ENCODE results near the gene MAGEF1. TPM values are rescaled to one million over a fixed set of nuclear protein-coding genes. Genes with fewer than 3 reads are reported as not detected.

MAGEF1 gene
- polyA plus RNA-seq, 1 donor = 78.9 TPM

DNA sequence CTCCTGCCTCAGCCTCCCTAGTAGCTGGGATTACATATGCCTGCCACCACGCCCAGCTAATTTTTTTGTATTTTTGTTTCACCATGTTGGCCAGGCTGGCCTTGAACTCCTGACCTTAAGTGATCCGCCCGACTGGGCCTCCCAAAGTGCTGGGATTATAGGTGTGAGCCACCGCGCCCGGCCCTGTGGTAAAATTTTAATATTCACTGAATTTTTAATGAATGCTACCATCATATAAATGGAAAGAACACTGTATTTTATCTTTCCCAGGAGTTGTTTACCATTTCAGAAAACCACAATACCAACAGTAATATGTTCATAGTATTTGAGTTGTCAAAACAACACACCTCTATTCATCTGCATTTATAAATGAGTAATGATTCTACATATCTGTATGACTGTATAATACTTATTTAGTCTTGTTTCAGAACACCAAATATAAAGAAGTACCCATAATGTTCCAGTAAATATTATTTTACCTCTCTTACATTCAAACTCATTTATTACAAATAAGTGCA lies 16.2 kb upstream of the MAGEF1 start:
- no peak for DNase-seq

GRCh38 chr3:184727357-184728009 lies 15.6 kb upstream of the MAGEF1 start:
- DNase-seq = peak; percentile 87

DNA sequence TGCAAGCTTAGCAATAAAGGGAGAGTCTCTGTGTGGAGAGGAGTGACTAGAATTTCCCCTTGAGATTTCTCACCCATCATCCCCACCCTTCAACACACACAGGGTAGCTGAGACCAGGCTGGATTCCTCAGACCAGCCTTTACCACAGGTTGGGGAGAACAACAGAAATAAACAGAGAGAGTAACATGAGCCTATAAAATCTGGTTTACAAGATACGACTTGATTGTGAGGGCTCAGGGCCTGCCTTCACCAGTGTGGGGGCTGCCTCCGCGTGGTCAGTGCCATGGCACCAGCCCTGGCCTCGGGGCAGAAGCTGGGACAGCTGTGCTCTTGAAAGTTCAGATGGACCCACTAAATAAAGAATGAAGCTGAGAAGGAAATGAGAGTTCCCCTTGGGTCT lies 14.6 kb upstream of the MAGEF1 start:
- DNase-seq = no peak

- DNase-seq = no peak
These were observed 13.4 kb upstream of the MAGEF1 start for GRCh38 chr3:184725176-184725719.

- DNase-seq = no peak
These were observed 12.8 kb upstream of the MAGEF1 start for GRCh38 chr3:184724699-184725098.

- no peak for DNase-seq
These were observed 7.8 kb upstream of the MAGEF1 start for GRCh38 chr3:184719709-184720108.

GRCh38 chr3:184718431-184718830 lies 6.6 kb upstream of the MAGEF1 start:
- DNase-seq = no peak

- DNase-seq = no peak
These were observed 5.6 kb upstream of the MAGEF1 start for GRCh38 chr3:184717399-184717983.

GRCh38 chr3:184716622-184717398 lies 4.9 kb upstream of the MAGEF1 start:
- peak; percentile 70 for DNase-seq

DNA sequence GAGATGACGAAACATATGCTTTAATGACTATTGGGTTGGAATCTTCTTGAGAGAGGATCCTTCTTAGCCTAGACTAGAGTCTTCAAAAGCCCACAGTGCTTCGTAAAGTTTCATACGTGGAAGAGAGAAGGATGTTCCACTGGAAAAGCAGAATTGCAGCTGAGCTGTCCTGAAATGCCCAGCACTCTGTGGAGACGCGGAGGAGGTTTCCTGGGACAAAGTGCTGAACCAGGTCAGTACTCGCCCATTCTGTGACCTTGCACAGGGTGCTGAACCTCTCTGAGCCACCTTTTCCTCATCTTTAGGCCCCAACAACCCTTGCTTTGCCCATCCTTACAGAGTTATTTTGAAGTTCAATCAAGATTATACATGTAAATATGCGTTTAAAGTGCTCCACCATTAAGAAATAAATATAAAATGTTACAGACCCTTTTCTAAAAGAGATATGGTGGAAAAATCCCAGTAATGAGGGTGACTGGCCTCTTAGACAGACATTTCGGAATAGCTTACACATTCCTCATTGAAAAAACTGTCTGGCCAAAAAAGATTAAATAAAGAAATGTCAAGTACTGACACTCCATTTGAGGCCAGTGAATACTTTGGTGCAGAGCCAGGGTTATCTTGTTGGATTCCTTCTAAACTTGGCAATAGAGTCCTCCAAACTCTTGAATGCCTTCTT lies 4.2 kb upstream of the MAGEF1 start:
- DNase-seq = no peak

GRCh38 chr3:184713521-184713920 lies 1.7 kb upstream of the MAGEF1 start:
- DNase-seq = no peak

- DNase-seq = no peak
These were observed 1.1 kb upstream of the MAGEF1 start for GRCh38 chr3:184713040-184713355.

GRCh38 chr3:184712248-184713039 lies 580 bp upstream of the MAGEF1 start:
- DNase-seq = no peak

GRCh38 chr3:184710870-184711492 lies 883 bp downstream of the MAGEF1 start:
- no peak for DNase-seq

DNA sequence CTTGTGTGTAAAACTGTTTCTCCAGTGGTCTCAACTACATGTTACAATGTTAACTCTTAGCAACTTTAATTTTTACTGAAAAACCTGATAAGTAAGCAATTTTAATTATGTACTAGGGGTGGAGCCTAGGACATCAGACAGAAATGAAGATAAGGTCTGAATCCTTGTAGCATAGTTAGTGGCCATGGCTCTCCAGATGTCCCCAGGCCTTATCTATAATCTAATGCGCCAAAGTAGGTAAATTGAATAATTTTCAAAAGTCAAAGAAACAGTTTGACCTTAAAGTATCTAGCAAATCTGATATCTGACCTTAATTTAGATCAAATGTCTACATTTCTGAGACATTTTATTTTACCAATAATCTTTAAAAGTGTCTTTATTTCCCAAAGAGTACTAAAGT lies 8.2 kb downstream of the MAGEF1 start:
- DNase-seq = no peak

DNA sequence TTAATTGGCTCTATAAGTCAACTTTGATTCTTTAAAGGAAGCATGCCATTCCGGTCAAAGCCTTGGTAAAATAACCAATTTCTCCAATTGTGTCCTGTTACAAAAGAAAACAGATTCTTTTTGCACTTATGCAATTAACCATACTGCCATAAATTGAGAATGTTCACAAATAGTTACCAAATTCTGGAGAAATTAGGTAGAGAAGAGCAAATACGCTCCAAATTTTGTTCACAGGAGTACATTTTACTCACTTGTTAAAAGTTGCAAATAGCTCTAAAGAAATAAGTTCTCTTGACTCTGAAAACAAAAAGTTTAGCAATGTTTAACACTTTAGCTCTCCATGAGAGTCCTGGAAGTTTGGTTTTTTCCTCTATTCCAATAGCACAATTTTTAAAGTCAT lies 11.1 kb downstream of the MAGEF1 start:
- no peak for DNase-seq

DNA sequence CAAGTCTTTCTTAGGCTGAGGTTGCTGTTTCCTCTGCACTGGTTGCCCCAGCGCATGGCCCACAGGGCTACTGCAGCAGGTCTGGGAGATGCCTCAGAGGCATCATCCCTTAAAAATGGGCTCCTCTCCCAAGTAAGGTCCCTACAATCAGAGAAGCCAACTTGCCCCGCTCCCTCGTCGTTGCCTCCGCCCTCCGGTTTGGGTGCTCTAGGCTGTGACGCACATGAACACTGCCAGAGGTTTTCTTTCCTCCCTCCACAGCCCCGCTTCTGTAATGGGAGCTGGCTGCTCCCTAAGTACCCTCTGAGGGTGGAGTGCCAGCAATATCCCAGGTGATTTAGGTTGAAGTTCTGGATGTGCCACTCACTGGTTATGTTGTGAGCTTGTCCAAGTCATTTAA lies 14.0 kb downstream of the MAGEF1 start:
- no peak for DNase-seq

DNA sequence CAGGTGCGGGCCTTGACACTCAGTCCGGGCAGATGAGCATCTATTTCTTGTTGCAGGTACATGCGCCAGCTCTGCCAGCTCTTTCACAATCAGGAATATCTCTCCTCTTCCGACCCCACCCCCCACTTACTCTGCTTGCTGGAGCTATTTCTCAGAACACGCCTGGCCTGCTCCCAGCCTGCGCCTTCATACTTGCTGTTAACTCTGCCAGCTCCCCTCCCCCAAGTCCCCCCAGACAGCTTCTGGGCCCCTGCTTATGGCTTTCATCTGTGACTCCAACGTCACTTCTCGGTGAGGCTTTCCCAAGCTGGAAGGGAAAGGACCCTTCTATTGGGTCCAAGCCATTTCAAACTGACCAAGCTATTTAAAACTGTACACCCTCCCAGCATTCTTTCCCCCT lies 15.2 kb downstream of the MAGEF1 start:
- DNase-seq = no peak

DNA sequence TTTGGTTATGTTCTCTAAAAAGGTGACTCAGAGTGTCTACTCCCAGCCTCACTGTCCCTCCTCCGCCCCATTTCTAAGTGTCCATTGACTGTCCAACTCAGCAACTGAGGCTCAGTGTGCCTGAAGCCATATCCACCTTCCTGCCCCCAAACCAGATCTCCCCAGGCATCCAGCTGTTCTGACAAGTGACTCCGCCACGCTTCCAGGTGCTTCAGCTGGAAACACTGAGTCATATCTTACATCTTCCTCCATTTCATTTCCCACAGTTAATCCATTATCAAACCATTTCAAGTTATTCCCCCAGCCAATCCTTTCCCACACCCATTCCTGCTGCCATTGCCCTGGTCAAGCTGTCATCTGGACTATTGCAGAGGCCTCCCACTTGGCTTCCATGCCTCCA lies 17.1 kb downstream of the MAGEF1 start:
- no peak for DNase-seq

GRCh38 chr3:184694133-184694665 lies 17.7 kb downstream of the MAGEF1 start:
- DNase-seq = no peak
